Activated CD8-positive, alpha-beta memory T cell treated with anti-CD3 and anti-CD28 coated beads, Interleukin-2, amount 10 ng/mL, durations not matched to agents 7 days and 5 days (primary cell): Measurements from ENCODE around the gene CCDC92B. TPM values are rescaled to one million over a fixed set of nuclear protein-coding genes. Genes with fewer than 3 reads are reported as not detected.
"Not testable (repeated sequence)": the region's sequence is repeated elsewhere in the genome, so short reads cannot be mapped to it uniquely, and the experiment has no call there.

Experiments
- ATAC-seq: fragments of 150-1000 bp; cut with Tn5 transposase; one replicate; pipeline ENCODE4 v1.10.0; 2021; ENCODE audit warnings: moderate library complexity
- CTCF ChIA-PET: fragments of 350-600 bp; sonication (Branson Sonifier 250); formaldehyde crosslinking; loops from one replicate; lab custom pipeline; 2021; ENCODE audit warnings: antibody characterized with exemption; lab: Charles Lee
- DNase-seq: peaks from one replicate; pipeline ENCODE4 v3.0.0-alpha.2; 2020
- H3K27ac Mint-ChIP-seq: one replicate; pipeline ENCODE4 v1.8.0; 2021; ENCODE audit warnings: mild to moderate bottlenecking, mixed read lengths
- H3K27me3 Mint-ChIP-seq: one replicate; pipeline ENCODE4 v1.8.0; 2021; ENCODE audit warnings: mixed read lengths
- H3K36me3 Mint-ChIP-seq: one replicate; pipeline ENCODE4 v1.8.0; 2021; ENCODE audit warnings: mild to moderate bottlenecking, mixed read lengths
- H3K4me1 Mint-ChIP-seq: one replicate; pipeline ENCODE4 v1.8.0; 2021; ENCODE audit warnings: mixed read lengths
- H3K4me3 Mint-ChIP-seq: one replicate; pipeline ENCODE4 v1.8.0; 2021; ENCODE audit warnings: mild to moderate bottlenecking, moderate library complexity, mixed read lengths
- H3K9me3 Mint-ChIP-seq: one replicate; pipeline ENCODE4 v1.8.0; 2022; ENCODE audit warnings: low read depth, mixed read lengths
- microRNA-seq: library from miRNA; unstranded; fragments of <30 nt; microRNA quantifications from one replicate; pipeline ENCODE4 v1.2.0, GENCODE V29; 2022
- total RNA-seq, 2 experiments: library from RNA; stranded (reverse); gene quantifications; one replicate each; pipeline ENCODE4 v1.2.3, GENCODE V29; 2021

Gene CCDC92B
- total RNA-seq, 2 experiments from 2014 or later, result 0.12 TPM; not detected in 1

DNA sequence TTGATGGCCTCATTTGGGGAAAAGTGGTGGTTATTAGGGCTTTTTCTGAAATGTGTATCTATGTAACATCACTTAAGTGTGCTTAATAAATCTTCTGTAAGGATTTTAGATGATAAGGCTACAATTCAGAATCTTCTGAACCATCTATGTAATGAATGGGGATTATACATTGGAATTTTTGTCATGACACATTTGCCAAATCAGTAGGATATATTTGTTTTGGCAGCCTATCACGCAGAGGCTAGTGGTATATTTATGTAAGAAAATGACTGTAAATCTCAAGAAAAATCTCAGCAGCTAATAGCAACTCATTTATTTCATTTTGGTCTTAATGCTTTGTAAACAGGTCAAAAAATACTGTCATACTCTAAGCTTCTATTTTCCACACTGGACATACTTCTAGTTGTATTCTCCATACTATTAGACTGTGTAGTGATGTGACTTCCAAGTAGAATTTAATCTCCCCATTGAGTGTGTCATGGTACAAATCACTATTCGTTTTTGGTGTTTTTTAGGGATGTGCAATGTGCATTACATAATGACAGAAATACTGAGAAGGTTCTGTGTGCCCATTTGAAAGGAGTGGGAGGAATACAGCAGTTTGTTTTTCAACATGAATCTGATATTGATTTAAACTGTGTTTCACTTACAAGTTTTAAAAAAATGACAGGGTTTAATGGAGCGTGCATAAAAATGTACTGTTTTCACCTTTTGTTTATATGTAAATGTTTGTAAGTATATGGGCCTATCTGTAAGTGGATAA lies 67.1 kb downstream of the CCDC92B start:
- CTCF ChIA-PET, result no interaction called here
- Mint-ChIP-seq H3K4me1 (peaks cover 2% of the 10 kb centered on the region), H3K27ac (no peak overlapping the region), H3K4me3 (no peak overlapping the region), H3K36me3 (peaks cover 37% of the 10 kb centered on the region), H3K27me3 (no peaks in the 10 kb centered on the region), H3K9me3 (no peaks in the 10 kb centered on the region)
- no peak for DNase-seq
- no peak for ATAC-seq

DNA sequence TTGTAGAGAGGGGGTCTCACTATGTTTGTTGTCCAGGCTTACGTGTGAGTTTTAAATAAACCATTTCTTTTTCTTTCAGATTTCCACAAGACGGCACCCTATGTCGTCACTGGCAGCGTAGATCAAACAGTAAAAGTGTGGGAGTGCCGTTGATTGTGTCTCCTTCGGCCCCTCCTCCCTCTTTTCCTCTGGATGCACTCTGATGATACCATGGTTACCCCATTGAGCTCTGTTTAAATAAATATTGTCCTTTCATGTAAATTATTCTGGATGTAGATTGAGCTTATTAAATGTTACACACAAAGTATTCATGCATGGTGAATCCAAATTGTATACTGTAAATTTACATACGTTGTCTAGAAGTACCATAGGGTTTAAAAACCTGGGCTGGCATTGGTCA lies 67.8 kb downstream of the CCDC92B start:
- Mint-ChIP-seq H3K27me3 (no peaks in the 10 kb centered on the region), H3K27ac (no peak overlapping the region), H3K4me3 (no peak overlapping the region), H3K9me3 (no peaks in the 10 kb centered on the region), H3K4me1 (peaks cover 2% of the 10 kb centered on the region), H3K36me3 (peaks cover 41% of the 10 kb centered on the region)
- no peak for ATAC-seq
- DNase-seq, result no peak
- CTCF ChIA-PET, result no interaction called here

DNA sequence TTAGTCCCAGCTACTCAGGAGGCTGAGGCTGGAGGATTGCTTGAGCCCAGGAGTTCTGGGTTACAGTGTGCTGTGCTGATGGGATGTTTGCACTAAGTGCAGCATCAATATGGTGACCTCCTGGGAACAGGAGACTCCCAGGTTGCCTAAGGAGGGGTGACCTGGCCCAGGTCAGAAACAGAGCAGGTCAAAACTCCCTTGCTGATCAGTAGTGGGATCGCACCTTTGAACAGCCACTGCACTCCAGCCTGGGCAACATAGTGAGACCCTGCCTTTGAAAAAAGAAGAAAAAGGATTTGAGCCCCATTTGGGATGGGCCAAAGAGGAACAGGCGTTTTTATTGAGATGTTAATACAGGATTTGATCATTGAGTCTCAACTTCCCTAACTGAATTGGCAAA lies 68.5 kb downstream of the CCDC92B start:
- no peaks in the 10 kb centered on the region for H3K9me3 Mint-ChIP-seq
- peaks cover 2% of the 10 kb centered on the region for H3K4me1 Mint-ChIP-seq
- H3K27me3 Mint-ChIP-seq, result no peaks in the 10 kb centered on the region
- H3K4me3 Mint-ChIP-seq, result no peak overlapping the region
- ATAC-seq (no peak), DNase-seq (no peak)
- peaks cover 45% of the 10 kb centered on the region for H3K36me3 Mint-ChIP-seq
- no peak overlapping the region for H3K27ac Mint-ChIP-seq
- CTCF ChIA-PET, result no interaction called here

- DNase-seq, ATAC-seq, H3K4me3 Mint-ChIP-seq, H3K9me3 Mint-ChIP-seq, H3K27me3 Mint-ChIP-seq, CTCF ChIA-PET, H3K4me1 Mint-ChIP-seq, H3K27ac Mint-ChIP-seq: not testable (repeated sequence)
- H3K36me3 Mint-ChIP-seq, result peaks cover 51% of the 10 kb centered on the region
These were observed 70.2 kb downstream of the CCDC92B start for GRCh38 chr17:2679247-2679646.

Small RNA genes lying within 50 kb of the gene (microRNA-seq; reads per million reads assigned to microRNA genes)
- gene MIR1253 (not detected), gene MIR6776 (not detected)

Other genes with a start within 250 kb of the CCDC92B start
- gene METTL16, start 237.8 kb downstream of the CCDC92B start, total RNA-seq, result 10 to 100 TPM; 24.0 to 34.1 TPM
- 100 to 1,000 TPM; 170 to 175 TPM for gene PAFAH1B1, start 156.0 kb downstream of the CCDC92B start, total RNA-seq
- gene CLUH, start 37.9 kb downstream of the CCDC92B start, total RNA-seq, result 10 to 100 TPM; 65.0 to 81.1 TPM
- 10 to 100 TPM in 1 of 2 experiments, 1 to 10 TPM in 1; 6.5 to 26.2 TPM for gene RAP1GAP2, start 46.8 kb upstream of the CCDC92B start, total RNA-seq